ENCODE measurements around the gene BNIPL. TPM values are rescaled to one million over a fixed set of nuclear protein-coding genes. Genes with fewer than 3 reads are reported as not detected.

BNIPL gene
- total RNA-seq, 2 experiments from 2014 or later: 0.90 to 1.5 TPM

DNA sequence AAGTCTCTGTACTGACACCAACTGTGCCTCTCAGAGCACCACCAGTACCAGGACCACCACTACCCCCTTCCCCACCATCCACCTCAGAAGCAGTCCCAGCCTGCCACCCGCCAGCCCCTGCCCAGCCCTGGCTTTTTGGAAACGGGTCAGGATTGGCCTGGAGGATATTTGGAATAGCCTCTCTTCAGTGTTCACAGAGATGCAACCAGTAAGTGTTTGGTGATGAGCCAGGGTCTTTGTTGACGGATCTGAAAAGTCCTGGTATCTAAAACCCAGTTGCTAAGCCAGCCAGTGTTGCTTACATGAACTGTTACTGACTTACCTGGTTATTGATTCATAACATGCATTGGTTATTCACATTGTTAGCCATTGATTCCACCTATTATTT, 12.3 kb downstream of the BNIPL start:
- ChIA-PET POLR2A (interaction anchor here (0.7 to 3.0 kb wide), 3 partner anchors 8 to 37 kb away, joined by 3 to 22 read pairs (median 4); partner anchors contain the start of genes CDC42SE1 and MLLT11), CTCF (interaction anchor here (1.0 to 1.5 kb wide), 5 partner anchors 9 to 24 kb away, joined by 3 to 7 read pairs (median 4); partner anchors contain the start of genes BNIPL and GABPB2)

DNA sequence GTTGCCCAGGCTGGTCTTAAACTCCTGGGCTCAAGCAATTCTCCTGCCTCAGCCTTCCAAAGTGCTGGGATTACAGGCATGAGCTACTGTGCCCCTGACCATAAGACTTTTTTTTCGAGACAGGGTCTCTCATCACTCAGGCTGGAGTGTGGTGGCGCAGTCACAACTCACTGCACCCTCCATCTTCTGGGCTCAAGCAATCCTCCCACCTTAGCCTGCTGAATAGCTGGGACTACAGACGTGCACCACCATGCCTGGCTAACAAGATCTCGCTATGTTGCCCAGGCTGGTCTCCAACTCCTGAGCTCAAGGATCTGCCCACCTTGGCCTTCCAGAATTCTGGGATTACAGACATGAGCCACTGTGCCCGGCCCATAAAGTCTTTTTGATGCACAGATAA, 13.1 kb downstream of the BNIPL start:
- ChIA-PET POLR2A (interaction anchor here (0.9 kb wide), 1 partner anchor 8 kb away, joined by 3 read pairs; no protein-coding TSS in a partner anchor), CTCF (interaction anchor here (1.0 kb wide), 1 partner anchor 25 kb away, joined by 5 read pairs; no protein-coding TSS in a partner anchor)

DNA sequence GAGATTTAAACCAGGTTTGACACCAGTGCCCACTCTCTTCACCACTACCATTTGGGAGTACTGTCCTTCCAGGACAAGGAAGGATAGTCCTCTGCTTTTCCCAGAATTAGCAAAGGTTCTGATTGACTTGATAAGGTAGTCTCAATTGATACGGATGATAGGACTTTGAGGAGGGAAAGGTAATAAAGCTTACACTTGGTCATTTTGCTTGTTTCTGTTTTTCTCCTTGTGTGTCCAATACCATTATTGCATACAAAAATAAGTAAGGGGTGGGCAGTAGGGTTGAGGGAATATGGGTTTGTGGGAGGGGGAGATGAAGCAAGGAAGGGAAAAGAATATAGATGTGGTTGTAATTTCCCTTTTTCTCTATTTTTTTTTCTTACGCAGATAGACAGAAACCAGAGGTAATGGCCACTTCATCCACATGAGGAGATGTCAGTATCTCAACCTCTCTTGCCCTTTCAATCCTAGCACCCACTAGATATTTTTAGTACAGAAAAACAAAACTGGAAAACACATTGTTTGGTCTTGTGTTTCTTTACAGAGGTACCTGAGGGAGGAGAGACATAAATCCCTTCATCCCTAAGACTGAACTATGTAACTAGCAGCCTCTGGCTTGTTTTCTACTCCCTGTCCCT, 13.8 kb downstream of the BNIPL start:
- CTCF ChIA-PET: interaction anchor here (1.0 kb wide), 1 partner anchor 26 kb away, joined by 5 read pairs; no protein-coding TSS in a partner anchor
- POLR2A ChIA-PET: no interaction called here

DNA sequence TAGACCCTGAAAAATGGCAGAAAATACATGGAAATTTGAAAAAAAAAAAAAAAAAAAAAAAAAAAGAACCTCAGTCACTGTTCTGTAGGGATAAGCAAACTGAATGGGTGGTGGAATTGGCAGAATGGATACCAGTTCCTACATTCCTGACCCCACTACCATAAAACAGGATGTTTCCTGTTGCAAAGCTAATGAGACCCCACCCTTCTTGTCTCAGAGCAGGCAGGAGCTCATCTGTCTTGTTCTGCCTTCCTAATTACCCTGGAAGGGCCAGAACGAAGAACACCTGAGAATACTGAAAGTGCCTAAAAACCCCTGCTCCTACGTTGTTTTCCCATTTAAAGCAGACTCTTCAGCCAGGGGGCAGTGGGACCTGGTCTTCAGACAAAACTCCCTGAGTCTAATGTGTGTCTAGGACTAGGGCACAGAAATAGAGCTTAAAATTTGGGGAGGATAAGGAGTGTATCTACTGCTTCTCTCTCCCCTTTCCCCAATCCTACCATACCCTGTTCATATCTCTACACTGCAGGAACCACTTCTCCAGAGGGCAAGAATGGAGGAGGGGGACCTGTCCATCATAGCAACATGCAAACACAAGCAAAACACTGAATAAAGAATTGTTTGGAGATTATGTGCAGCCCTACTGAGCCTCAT, 15.1 kb downstream of the BNIPL start:
- CTCF ChIA-PET: interaction anchor here (0.7 kb wide), 1 partner anchor 48 kb away, joined by 3 read pairs; no protein-coding TSS in a partner anchor
- POLR2A ChIA-PET: interaction anchor here (0.6 kb wide), 1 partner anchor 100 kb away, joined by 5 read pairs; no protein-coding TSS in a partner anchor

DNA sequence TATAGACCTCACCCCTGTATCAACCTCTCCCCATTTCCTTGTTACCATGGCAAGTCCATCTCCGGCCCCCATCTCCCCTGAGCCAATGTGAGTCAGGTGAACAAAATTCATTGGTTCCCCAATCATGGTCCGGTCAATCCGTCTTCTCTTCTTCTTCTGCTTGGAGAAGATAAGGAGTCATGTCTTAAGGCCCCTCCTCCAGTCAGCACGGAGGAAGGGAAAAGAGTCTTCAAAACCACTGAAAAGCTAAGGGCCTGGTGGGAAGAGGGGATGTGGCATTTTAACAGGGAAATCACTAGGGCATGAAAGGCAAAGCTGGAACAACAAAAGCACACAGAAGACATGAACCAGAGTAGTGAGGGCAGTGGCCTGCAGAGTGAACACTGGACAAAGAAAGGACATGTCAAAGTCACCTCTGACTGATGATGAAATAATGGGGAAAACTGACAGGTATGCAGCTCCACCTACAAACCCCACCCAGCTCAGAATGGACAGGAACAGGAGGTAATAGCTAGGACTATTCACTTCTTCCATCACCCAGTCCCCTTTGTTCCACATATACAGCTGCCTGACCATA, 18.7 kb downstream of the BNIPL start:
- ChIA-PET POLR2A (interaction anchor here (1.6 kb wide), 1 partner anchor 15 kb away, joined by 7 read pairs; the partner anchor contains the start of gene GABPB2), CTCF (interaction anchor here (0.9 kb wide), 1 partner anchor 75 kb away, joined by 3 read pairs; no protein-coding TSS in a partner anchor)

DNA sequence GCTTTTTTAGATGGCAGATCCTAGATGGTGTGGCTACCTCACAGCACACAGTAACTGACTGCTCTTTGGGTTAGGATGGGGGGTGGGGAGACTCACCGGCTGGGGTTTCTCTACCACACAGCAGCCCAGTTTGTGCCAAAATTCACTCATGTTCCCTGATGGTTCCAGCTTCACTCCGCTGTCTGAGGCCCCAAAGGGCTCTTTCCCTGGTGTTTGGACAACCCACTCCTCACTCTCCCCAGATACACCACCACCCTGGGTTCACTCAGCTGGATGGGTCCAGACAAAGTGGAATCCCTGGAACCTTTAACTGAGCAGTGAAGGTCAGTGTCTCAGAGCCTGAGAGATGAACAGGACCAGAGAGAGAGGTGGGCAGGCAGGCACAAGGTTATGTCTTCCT, 19.2 kb downstream of the BNIPL start:
- POLR2A ChIA-PET: interaction anchor here (1.6 kb wide), 1 partner anchor 14 kb away, joined by 7 read pairs; the partner anchor contains the start of gene GABPB2

DNA sequence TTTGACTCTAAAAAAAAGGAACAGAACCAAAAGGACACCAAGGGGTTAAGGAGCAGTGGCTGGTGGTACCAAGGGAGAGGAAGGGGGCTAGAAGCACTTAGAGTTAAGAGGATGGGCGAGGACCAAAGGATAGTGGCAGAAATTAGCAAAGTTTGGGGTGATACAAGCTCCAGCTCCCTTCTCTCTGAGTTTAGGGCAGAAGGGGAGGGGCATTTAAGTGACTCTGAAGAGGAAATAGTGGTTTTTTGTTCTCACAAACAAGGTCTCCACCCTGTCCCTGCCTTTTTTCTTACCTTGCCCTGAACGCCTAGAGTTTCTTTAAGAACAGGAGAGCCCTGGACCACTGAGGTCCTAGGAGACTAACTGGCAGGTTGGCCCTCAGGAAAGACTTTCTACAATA, 19.8 kb downstream of the BNIPL start:
- ChIA-PET POLR2A (interaction anchor here (1.4 to 1.6 kb wide), 2 partner anchors 8 to 14 kb away, joined by 3 to 7 read pairs; partner anchors contain the start of genes C1orf56 and GABPB2), CTCF (interaction anchor here (4.5 kb wide), 1 partner anchor 15 kb away, joined by 16 read pairs; the partner anchor contains the start of gene GABPB2)

More for the DNA sequence above, 19.2 kb downstream of the BNIPL start:
- CTCF ChIA-PET: interaction anchor here (0.9 kb wide), 1 partner anchor 76 kb away, joined by 3 read pairs; no protein-coding TSS in a partner anchor

DNA sequence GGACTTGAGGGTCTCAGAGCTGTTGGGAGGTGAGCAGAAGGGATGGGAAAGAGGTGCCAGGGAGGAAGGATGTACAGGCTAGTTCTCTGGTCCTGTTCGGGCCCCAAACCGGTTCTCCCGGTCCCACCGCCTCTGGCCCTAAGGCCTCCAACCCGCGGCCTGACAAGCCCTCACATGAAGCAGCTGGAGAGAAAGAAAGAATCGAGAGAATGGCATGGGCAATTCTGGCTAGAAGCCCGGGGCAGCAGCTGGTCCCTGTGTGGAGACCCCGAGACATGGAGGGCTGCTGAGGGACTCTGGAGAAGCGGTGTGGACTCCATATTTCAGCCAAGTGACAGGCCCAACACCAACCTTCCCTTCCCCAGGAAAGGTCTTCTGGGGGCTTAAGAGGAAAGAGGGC, 22.3 kb downstream of the BNIPL start:
- ChIA-PET POLR2A (interaction anchor here (0.6 to 4.3 kb wide), 3 partner anchors 11 to 826 kb away, joined by 9 to 27 read pairs (median 22); partner anchors contain the start of genes C1orf56 and GABPB2), CTCF (interaction anchor here (0.5 to 4.5 kb wide), 8 partner anchors 11 to 203 kb away, joined by 3 to 16 read pairs (median 6); partner anchors contain the start of genes C1orf56, GABPB2, MINDY1 and TNFAIP8L2)

DNA sequence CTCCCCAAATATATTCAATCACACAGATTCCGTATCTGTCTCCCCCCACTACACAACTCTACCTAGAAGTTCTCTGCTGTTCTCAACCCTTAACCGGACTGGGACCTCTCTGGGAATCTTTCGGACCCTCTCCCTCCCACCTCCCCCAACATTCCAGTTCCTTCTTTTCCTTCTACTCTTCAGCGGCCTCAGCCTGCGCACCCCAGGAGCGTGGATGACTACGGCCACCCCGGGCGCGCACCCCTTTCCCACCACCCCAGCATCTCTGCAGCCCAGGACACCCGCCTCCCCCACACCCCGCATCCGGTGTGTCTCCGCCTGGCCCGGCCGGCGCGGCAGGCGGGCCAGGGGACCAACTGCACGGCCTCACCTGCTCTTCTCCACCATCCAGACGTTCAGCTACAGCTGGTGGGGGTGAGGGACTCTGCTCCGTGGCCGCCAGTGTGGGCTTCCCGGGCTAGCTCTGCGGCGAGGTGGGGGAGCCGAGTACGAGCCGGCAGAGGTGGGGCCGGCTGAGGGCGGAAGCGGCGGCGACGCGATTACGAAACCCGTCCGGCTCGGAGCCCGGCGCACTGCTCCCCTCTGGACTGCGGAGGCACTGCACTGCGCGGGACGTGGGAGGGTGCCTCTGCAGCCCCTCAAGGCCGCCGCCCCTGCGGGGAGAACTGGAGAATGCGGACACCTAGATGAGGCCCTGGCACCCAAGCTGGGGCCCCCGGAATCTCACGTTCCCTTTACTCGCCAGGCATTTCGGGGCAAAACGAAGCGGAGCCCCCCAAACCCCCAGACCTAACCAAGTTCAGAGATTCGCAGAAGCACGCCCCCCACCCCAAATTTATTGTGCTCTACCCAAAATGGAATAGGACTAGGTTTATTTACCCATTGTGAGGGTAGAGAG, 23.0 kb downstream of the BNIPL start, which contains the start of gene CDC42SE1:
Gene CDC42SE1 (minus strand): TSS at position 514 of the 898 bp plus-strand sequence. CDS start 3,892 bp downstream, outside the sequence.
- CTCF ChIA-PET: interaction anchor here (0.6 to 4.5 kb wide), 8 partner anchors 11 to 376 kb away, joined by 3 to 16 read pairs (median 5); partner anchors contain the start of genes GABPB2, MINDY1 and TNFAIP8L2
- POLR2A ChIA-PET: interaction anchor here (0.6 to 4.3 kb wide), 5 partner anchors 11 to 826 kb away, joined by 3 to 27 read pairs (median 11); partner anchors contain the start of genes C1orf56, GABPB2 and MINDY1

DNA sequence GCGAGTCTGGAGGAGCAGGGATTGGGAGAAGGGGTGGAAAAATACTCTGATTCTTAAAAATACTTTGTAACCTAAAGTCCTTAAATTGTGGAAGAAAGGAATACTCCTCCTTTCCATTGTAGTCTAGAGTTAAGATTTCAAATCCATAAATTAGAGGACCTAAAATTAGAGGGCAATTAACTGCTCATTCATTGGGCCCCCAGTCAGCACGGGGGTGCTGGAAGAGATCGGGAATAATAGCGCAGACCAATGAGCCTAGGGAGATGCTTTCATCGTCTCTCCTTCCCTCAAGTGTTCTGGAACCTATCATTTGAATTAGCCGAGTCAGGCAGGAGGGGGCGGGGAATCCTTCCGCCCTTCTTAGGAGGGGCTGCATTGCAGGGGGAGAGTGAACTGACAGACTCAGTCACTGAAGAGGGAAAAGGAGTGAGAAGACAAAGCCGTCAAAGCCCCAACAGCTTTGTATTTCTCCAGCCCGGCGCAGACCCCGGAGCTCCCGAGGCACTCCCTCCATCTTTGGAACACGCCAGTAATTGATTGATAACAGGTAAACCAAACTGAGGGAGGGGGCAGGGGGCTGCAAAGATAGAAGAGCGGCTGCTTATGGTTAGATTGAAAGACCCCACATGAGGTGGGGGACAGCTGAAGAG, 23.7 kb downstream of the BNIPL start, which contains the start of gene MLLT11:
Gene MLLT11 (plus strand): TSS at position 391 of the 650 bp plus-strand sequence. CDS start 6,828 bp downstream, outside the sequence.
- ChIA-PET CTCF (interaction anchor here (0.6 to 4.5 kb wide), 9 partner anchors 11 to 377 kb away, joined by 3 to 16 read pairs (median 4); partner anchors contain the start of genes GABPB2 and MINDY1), POLR2A (interaction anchor here (0.8 to 4.3 kb wide), 4 partner anchors 10 to 251 kb away, joined by 3 to 27 read pairs (median 16); partner anchors contain the start of genes C1orf56, GABPB2 and MINDY1)

DNA sequence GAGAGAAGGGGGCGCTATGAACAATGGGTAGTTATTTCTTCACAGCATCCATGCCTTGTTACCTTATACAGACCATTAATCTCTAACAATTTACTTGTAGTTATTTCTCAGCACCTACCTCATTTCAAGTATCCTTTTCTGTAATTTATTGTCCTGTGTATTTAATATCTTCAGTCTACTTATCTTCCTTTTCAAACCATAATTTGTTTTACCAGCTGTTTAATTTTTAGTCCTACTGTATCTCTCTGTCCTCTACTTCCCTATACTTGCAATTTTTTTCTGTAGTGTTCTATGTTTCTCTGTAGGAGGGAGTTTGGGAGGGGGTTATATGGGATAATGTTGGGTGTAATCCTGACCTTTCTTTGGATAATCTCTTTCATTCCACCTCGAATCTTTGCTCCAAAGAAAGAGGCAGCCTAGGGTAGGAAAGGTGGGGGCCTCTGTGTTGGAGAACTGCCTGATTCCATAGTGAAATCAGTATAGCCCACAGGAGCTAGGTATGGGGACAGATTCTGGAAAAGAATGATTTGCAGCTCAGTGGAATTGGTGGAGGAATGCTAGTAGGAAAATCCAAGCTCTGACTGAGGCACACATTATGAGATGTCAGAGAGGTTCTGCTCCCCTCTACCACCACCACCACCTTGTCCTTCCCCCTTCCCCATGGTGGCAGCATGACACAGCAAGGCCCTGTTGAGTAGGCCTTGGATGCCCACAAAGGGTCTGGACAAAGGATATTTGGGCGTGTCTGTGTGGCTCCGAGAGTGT, 24.5 kb downstream of the BNIPL start:
- POLR2A ChIA-PET: interaction anchor here (3.5 to 4.3 kb wide), 2 partner anchors 10 to 14 kb away, joined by 22 to 27 read pairs; partner anchors contain the start of genes C1orf56 and GABPB2

DNA sequence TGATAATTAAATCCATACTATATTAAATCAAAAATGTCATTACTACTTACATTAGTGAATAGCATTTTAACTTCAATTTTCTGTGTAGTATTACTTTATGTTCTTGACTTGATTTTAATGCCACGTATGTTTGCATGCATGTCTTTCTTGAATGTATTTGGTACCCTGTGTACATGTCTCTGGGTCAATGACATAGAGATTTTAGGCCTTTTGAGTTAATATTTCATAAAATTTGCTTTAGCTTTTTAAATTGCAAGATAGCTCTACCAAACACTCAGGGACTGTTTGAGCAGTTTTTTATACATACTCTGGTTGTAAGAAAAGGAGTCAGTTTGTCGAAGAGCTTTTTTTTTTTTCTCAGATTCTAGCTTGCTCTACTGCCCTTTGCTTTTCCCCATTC, 25.3 kb downstream of the BNIPL start:
- CTCF ChIA-PET: interaction anchor here (1.4 to 2.2 kb wide), 2 partner anchors 9 to 14 kb away, joined by 4 to 6 read pairs; partner anchors contain the start of genes C1orf56 and GABPB2
- POLR2A ChIA-PET: interaction anchor here (4.3 kb wide), 1 partner anchor 9 kb away, joined by 27 read pairs; the partner anchor contains the start of gene GABPB2

More for the DNA sequence above, 24.5 kb downstream of the BNIPL start:
- CTCF ChIA-PET: interaction anchor here (0.6 to 4.5 kb wide), 6 partner anchors 10 to 84 kb away, joined by 3 to 16 read pairs (median 5); partner anchors contain the start of gene GABPB2

DNA sequence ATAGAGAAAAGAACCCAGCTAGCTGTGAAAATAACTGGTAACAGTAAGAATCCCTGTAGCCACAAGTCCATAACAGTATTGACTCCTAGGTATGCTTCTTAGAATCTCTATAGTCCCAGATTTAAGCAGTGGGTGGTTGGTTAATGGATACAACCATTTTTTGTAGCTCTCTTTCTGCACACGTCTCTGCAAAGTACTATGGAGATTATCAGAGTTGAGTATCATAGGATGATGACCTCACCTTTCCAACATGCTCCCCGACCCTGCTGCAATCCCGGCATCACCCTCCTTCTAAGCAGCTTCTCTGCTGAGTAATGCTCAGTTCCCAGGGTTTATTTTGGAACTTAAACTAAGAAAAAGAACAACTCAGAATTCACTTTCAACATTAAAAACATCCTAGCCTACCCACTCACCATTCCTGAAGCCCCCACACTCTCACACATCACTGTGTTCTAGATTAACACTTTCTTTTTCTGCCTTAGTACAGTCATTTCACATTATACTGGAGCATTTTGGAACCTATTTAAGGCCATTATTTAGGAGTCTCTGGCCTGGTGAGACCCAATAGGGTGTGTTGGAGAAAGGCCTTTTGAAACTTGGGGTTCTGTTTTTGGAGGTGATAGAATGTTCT, 26.5 kb downstream of the BNIPL start:
- CTCF ChIA-PET: interaction anchor here (1.4 to 2.2 kb wide), 2 partner anchors 8 to 15 kb away, joined by 4 to 6 read pairs; partner anchors contain the start of genes C1orf56 and GABPB2
- POLR2A ChIA-PET: no interaction called here

DNA sequence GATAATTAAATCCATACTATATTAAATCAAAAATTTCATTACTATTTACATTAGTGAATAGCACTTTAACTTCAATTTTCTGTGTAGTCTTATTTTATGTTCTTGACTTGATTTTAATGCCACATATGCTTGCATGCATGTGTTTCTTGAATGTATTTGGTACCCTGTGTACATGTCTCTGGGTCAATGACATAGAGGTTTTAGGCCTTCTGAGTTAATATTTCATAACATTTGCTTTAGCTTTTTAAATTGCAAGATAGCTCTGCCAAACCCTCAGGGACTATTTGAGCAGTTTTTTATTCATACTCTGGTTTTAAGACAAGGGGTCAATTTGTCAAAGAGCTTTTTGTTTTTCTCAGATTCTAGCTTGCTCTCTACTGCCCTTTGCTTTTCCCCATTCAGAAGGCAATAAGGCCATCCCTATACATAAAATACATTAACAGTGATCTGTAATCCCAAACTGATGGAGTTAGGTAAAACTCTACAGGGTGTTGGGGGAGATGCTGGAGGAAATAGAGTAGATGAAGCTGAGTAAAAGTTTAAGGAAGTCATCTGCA, 28.8 kb downstream of the BNIPL start:
- ChIA-PET CTCF (interaction anchor here (0.6 kb wide), 1 partner anchor 17 kb away, joined by 3 read pairs; no protein-coding TSS in a partner anchor), POLR2A (no interaction called here)

DNA sequence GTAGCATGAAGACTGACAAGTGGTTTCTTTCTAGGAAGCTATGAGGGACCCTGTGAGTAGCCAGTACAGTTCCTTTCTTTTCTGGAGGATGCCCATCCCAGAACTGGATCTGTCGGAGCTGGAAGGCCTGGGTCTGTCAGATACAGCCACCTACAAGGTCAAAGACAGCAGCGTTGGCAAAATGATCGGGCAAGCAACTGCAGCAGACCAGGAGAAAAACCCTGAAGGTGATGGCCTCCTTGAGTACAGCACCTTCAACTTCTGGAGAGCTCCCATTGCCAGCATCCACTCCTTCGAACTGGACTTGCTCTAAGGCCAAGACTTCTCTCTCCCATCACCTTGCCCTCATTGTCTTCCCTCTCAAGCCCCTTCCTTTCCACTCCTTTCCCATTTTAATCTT, 30.8 kb downstream of the BNIPL start:
- POLR2A ChIA-PET: interaction anchor here (0.7 kb wide), 2 partner anchors 9 to 109 kb away, joined by 3 to 11 read pairs; no protein-coding TSS in a partner anchor
- CTCF ChIA-PET: no interaction called here

Measured in activated CD8-positive, alpha-beta memory T cell treated with anti-CD3 and anti-CD28 coated beads for 36 hours (primary cell).